GM18951 (cell line): Measurements from ENCODE around the gene CARD6.
"Not testable (repeated sequence)": the region's sequence is repeated elsewhere in the genome, so short reads cannot be mapped to it uniquely, and the experiment has no call there.

Experiments
- POLR2A ChIP-seq: IDR thresholded peaks from 4 replicates; pipeline ENCODE4 v1.6.1; 2011; ENCODE audit warnings: mild to moderate bottlenecking; ENCODE audit not compliant: insufficient read length, insufficient read depth; ENCODE audit errors: extremely low read depth
- in situ Hi-C: fragments of 300-500 bp; cut with MboI; formaldehyde crosslinking; loops from one replicate; pipeline ENCODE4 v1.12.0; 2022; ENCODE audit warnings: low sequenced_read_pairs, mixed read lengths, inconsistent platforms; ENCODE audit not compliant: unreplicated experiment

Gene CARD6

GRCh38 chr5:40842351-40842750 lies 1.2 kb downstream of the CARD6 start:
- in situ Hi-C loops = no loop called here
- no peak for TF ChIP-seq POLR2A

- no peak for TF ChIP-seq POLR2A
- in situ Hi-C loops = no loop called here
These were observed 3.4 kb downstream of the CARD6 start for GRCh38 chr5:40844565-40844964.

GRCh38 chr5:40846371-40846770 lies 5.2 kb downstream of the CARD6 start:
- no peak for TF ChIP-seq POLR2A
- in situ Hi-C loops = no loop called here

GRCh38 chr5:40847525-40847924 lies 6.4 kb downstream of the CARD6 start:
- no peak for TF ChIP-seq POLR2A
- in situ Hi-C loops = no loop called here

GRCh38 chr5:40853632-40854192 lies 12.5 kb downstream of the CARD6 start:
- TF ChIP-seq POLR2A = no peak
- in situ Hi-C loops = no loop called here

GRCh38 chr5:40860711-40861110 lies 19.5 kb downstream of the CARD6 start:
- TF ChIP-seq POLR2A = no peak

GRCh38 chr5:40865004-40865403 lies 23.8 kb downstream of the CARD6 start:
- in situ Hi-C loops = not testable (repeated sequence)

More at GRCh38 chr5:40860711-40861110, 19.5 kb downstream of the CARD6 start:
- in situ Hi-C loops = no loop called here

GRCh38 chr5:40866844-40867243 lies 25.7 kb downstream of the CARD6 start:
- no peak for TF ChIP-seq POLR2A
- in situ Hi-C loops = no loop called here

- TF ChIP-seq POLR2A = no peak
- in situ Hi-C loops = no loop called here
These were observed 28.2 kb downstream of the CARD6 start for GRCh38 chr5:40869384-40869783.

GRCh38 chr5:40871177-40871576 lies 30.0 kb downstream of the CARD6 start:
- in situ Hi-C loops = loop anchor here (10.0 kb wide), 1 partner anchor 116 kb away; the partner anchor contains the start of gene TTC33
- TF ChIP-seq POLR2A = no peak

GRCh38 chr5:40872253-40872652 lies 31.1 kb downstream of the CARD6 start:
- in situ Hi-C loops = loop anchor here (10.0 kb wide), 1 partner anchor 117 kb away; the partner anchor contains the start of gene TTC33

- no peak for TF ChIP-seq POLR2A
- in situ Hi-C loops = loop anchor here (10.0 kb wide), 1 partner anchor 119 kb away; the partner anchor contains the start of gene TTC33
These were observed 32.2 kb downstream of the CARD6 start for GRCh38 chr5:40873286-40873880.

- in situ Hi-C loops = loop anchor here (10.0 kb wide), 1 partner anchor 121 kb away; the partner anchor contains the start of gene TTC33
- no peak for TF ChIP-seq POLR2A
These were observed 34.8 kb downstream of the CARD6 start for GRCh38 chr5:40875958-40876357.

GRCh38 chr5:40877371-40877988 lies 36.3 kb downstream of the CARD6 start:
- in situ Hi-C loops = loop anchor here (10.0 kb wide), 1 partner anchor 123 kb away; the partner anchor contains the start of gene TTC33
- TF ChIP-seq POLR2A = no peak
